ENCODE results near the gene NIPAL4. TPM values are rescaled to one million over a fixed set of nuclear protein-coding genes. Genes with fewer than 3 reads are reported as not detected.

NIPAL4 gene
- total RNA-seq, 6 donors from 2014 or later = 0.06 to 0.30 TPM; not detected in 4

DNA sequence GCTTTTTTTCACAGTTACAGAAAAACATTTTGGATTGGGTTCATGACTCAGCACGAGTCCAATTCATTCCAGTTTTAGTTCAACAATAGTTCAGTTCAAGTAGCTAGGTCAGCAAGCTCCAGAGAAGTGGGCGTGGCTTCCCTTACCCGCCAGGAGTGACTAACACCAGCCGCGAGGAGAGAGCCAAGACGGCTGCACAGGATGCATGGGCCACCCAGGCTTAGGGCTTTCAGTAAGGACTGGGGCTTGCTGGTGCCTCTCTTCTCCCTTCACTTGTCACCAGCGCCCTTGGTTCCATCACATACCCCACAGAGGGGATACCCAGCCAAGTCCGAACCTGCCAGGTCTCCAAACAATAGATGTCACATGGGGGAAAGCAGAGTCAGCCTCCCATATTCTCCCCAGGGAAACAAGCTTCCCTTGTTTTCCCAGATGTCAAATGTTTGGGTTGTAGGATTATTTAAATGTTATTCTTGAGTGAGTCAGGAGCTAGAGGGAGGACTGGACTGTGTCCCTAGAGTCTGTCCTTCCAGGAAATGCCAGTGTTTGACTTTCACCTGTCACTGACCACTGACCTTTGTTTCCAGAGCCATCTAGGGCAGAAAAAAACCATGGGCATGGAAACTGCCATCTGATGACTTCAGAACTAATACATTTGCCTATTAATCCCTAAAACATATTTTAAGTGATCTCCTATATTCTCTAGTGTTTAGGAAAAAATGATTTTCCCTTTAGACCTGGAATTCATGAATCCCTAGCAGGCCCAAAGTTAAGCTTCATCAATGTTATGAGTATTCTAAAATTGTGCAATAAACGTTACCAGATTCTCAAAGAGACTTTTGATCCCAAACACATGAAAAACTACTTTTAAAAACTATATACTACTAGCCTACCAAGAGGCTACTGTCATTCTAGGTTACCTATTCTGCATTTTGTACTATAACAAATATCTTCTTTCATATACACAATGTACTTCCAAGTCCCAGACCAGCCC lies 51.9 kb downstream of the NIPAL4 start:
- WGBS, 2 donors = 42 to 49% methylated on average over 9 of the region's 9 CpGs
- Histone ChIP-seq H3K27ac (peak overlapping the region; percentile 56 to 75 (median 64)), H3K4me1 (peaks cover 7 to 27% (median 15%) of the 10 kb centered on the region in 4 donors), H3K9me3 (no peaks in the 10 kb centered on the region), H3K4me3 (no peak overlapping the region), H3K27me3 (no peaks in the 10 kb centered on the region), H3K36me3 (peaks cover 0 to 20% (median 2%) of the 10 kb centered on the region in 4 donors)
- no peak for TF ChIP-seq POLR2A (IDR thresholded peaks at IDR 0.05)
- peak; percentile 44 to 45 for TF ChIP-seq POLR2AphosphoS5 (IDR thresholded peaks at IDR 0.05)
- no peak for TF ChIP-seq EP300 (IDR thresholded peaks at IDR 0.05)
- TF ChIP-seq, protein P1, sequence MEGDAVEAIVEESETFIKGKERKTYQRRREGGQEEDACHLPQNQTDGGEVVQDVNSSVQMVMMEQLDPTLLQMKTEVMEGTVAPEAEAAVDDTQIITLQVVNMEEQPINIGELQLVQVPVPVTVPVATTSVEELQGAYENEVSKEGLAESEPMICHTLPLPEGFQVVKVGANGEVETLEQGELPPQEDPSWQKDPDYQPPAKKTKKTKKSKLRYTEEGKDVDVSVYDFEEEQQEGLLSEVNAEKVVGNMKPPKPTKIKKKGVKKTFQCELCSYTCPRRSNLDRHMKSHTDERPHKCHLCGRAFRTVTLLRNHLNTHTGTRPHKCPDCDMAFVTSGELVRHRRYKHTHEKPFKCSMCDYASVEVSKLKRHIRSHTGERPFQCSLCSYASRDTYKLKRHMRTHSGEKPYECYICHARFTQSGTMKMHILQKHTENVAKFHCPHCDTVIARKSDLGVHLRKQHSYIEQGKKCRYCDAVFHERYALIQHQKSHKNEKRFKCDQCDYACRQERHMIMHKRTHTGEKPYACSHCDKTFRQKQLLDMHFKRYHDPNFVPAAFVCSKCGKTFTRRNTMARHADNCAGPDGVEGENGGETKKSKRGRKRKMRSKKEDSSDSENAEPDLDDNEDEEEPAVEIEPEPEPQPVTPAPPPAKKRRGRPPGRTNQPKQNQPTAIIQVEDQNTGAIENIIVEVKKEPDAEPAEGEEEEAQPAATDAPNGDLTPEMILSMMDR (IDR thresholded peaks at IDR 0.05) = no peak
- DNase-seq = peak; percentile 29 to 85
- peak; percentile 80 to 97 for ATAC-seq (ENCODE audit: low FRiP score in 2 of 2)

DNA sequence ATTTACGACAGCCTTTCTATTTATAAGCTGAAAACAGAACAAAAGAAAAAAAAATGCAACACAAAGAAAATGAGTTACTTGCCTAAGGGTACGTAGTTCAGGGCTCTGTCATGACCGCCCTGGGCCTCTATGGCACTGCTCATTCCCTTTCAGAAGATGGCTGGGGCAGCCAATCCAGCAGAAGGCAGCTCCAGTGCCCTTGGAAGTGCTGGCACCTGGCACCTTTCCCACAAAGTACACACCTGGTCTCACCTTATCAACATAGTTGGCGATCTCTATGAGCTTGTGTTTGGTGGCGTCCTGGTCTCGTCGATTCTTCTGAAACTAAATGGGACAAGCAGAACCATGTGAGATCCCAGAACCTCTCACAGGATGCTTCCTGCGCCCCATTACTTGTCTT lies 53.2 kb downstream of the NIPAL4 start:
- DNase-seq (no peak), ATAC-seq (ENCODE audit: low FRiP score in 2 of 2) (no peak)
- no peak overlapping the region for H3K4me3 ChIP-seq
- TF ChIP-seq POLR2AphosphoS5 (IDR thresholded peaks at IDR 0.05) (no peak), POLR2A (IDR thresholded peaks at IDR 0.05) (no peak), EP300 (IDR thresholded peaks at IDR 0.05) (no peak)
- TF ChIP-seq, protein P1 (IDR thresholded peaks at IDR 0.05) = no peak
- H3K27ac ChIP-seq = no peak overlapping the region
- H3K4me1 ChIP-seq = peaks cover 0 to 22% (median 13%) of the 10 kb centered on the region in 4 donors
- H3K27me3 ChIP-seq = no peaks in the 10 kb centered on the region
- no peaks in the 10 kb centered on the region for H3K9me3 ChIP-seq
- peaks cover 0 to 18% (median 2%) of the 10 kb centered on the region in 4 donors for H3K36me3 ChIP-seq
- 84 to 86% methylated on average over 8 of the region's 8 CpGs for WGBS, 2 donors

DNA sequence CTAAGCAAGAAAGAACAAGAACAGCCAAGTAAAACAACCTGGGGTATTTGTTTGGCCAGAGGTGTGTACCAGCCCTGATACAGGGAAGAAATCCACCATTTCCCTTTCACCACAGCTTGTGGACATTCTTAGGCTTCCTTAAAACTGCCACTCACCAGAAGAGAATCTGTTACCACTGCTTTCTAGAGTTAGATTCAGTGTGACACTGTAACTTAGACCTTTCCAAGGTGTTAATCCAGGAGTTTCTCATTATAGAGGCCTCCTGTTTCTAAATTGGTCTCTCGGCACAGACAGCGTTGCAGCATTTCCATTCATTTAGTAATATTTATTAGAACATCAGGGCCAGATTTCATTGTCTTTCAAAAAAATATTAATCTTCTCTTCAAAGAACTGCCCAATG lies 55.0 kb downstream of the NIPAL4 start:
- Histone ChIP-seq H3K27me3 (no peaks in the 10 kb centered on the region), H3K9me3 (no peaks in the 10 kb centered on the region), H3K4me3 (no peak overlapping the region), H3K36me3 (peaks cover 0 to 6% (median 2%) of the 10 kb centered on the region in 4 donors), H3K4me1 (peaks cover 0 to 22% (median 13%) of the 10 kb centered on the region in 4 donors), H3K27ac (no peak overlapping the region)
- WGBS, 2 donors = 98 to 100% methylated on average over 2 of the region's 2 CpGs
- no peak for ATAC-seq (ENCODE audit: low FRiP score in 2 of 2)
- TF ChIP-seq POLR2A (IDR thresholded peaks at IDR 0.05) (no peak), POLR2AphosphoS5 (IDR thresholded peaks at IDR 0.05) (no peak), EP300 (IDR thresholded peaks at IDR 0.05) (no peak)
- TF ChIP-seq, protein P1 (IDR thresholded peaks at IDR 0.05) = no peak
- no peak for DNase-seq

DNA sequence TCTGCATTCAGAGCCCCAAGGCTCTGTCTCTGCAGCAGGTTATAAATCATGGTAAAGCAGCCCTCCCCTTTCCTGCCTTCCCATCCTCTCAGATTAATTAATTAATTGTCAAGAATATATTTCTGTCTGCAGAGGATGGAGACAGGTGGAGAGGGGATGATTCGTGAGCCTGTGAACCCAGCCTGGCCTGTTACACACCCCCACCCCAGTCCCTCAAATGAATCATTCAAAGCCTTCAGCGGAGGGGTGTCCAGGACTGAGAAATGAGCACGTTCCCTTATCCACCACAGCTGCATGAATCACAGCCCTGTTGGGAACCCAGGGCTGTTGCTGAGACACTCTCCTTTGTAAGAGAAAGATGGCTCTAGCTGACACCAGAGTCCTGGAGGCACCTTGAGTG lies 56.0 kb downstream of the NIPAL4 start:
- Histone ChIP-seq H3K27me3 (no peaks in the 10 kb centered on the region), H3K9me3 (no peaks in the 10 kb centered on the region), H3K36me3 (peaks cover 0 to 6% (median 2%) of the 10 kb centered on the region in 4 donors), H3K4me1 (peaks cover 3 to 23% (median 16%) of the 10 kb centered on the region in 4 donors), H3K27ac (peak overlapping the region; percentile 41 to 61 (median 46)), H3K4me3 (no peak overlapping the region)
- 64 to 84% methylated on average over 3 of the region's 3 CpGs for WGBS, 2 donors
- ATAC-seq (ENCODE audit: low FRiP score in 2 of 2) (peak in 1 of 2 donors; percentile 67), DNase-seq (no peak)
- TF ChIP-seq POLR2AphosphoS5 (IDR thresholded peaks at IDR 0.05) = no peak
- TF ChIP-seq POLR2A (IDR thresholded peaks at IDR 0.05) = no peak
- no peak for TF ChIP-seq EP300 (IDR thresholded peaks at IDR 0.05)
- TF ChIP-seq, protein P1 (IDR thresholded peaks at IDR 0.05) = no peak
